Activated naive CD8-positive, alpha-beta T cell treated with anti-CD3 and anti-CD28 coated beads, Interleukin-2, amount 50 U/mL, for 24 hours (primary cell): ENCODE measurements around the gene RAB5B.

Experiments used
- ATAC-seq: fragments of 150-1000 bp; cut with Tn5 transposase; one replicate; pipeline ENCODE4 v1.10.0; 2021
- DNase-seq: peaks from one replicate; pipeline ENCODE4 v3.0.0; 2021
- H3K27ac Mint-ChIP-seq: one replicate; pipeline ENCODE4 v1.8.0; 2021; ENCODE audit warnings: mild to moderate bottlenecking, mixed read lengths
- H3K27me3 Mint-ChIP-seq: one replicate; pipeline ENCODE4 v1.8.0; 2021; ENCODE audit warnings: mixed read lengths
- H3K36me3 Mint-ChIP-seq: one replicate; pipeline ENCODE4 v1.8.0; 2021; ENCODE audit warnings: low read depth, mixed read lengths
- H3K4me1 Mint-ChIP-seq: one replicate; pipeline ENCODE4 v1.8.0; 2021; ENCODE audit warnings: mixed read lengths
- H3K4me3 Mint-ChIP-seq: one replicate; pipeline ENCODE4 v1.8.0; 2021; ENCODE audit warnings: mild to moderate bottlenecking, moderate library complexity, mixed read lengths
- H3K9me3 Mint-ChIP-seq: one replicate; pipeline ENCODE4 v1.8.0; 2021; ENCODE audit warnings: mixed read lengths

The RAB5B gene

GRCh38 chr12:55933799-55934742, 39.8 kb upstream of the RAB5B start:
- Mint-ChIP-seq H3K4me3 (peak overlapping the region; percentile 93), H3K36me3 (peaks cover 39% of the 10 kb centered on the region), H3K27me3 (no peaks in the 10 kb centered on the region), H3K27ac (peak overlapping the region; percentile 73), H3K4me1 (peaks cover 78% of the 10 kb centered on the region), H3K9me3 (no peaks in the 10 kb centered on the region)
- ATAC-seq (no peak), DNase-seq (no peak)

- peak overlapping the region; percentile 93 for H3K4me3 Mint-ChIP-seq
- peaks cover 41% of the 10 kb centered on the region for H3K36me3 Mint-ChIP-seq
- H3K27ac Mint-ChIP-seq, result peak overlapping the region; percentile 67
- peaks cover 78% of the 10 kb centered on the region for H3K4me1 Mint-ChIP-seq
- H3K9me3 Mint-ChIP-seq, result no peaks in the 10 kb centered on the region
- no peaks in the 10 kb centered on the region for H3K27me3 Mint-ChIP-seq
- ATAC-seq, result no peak
- no peak for DNase-seq
Observed at GRCh38 chr12:55934773-55935172, 39.1 kb upstream of the RAB5B start.

GRCh38 chr12:55935738-55936151, 38.1 kb upstream of the RAB5B start:
- no peaks in the 10 kb centered on the region for H3K27me3 Mint-ChIP-seq
- peaks cover 50% of the 10 kb centered on the region for H3K36me3 Mint-ChIP-seq
- ATAC-seq, result peak; percentile 21
- H3K27ac Mint-ChIP-seq, result peak overlapping the region; percentile 67
- H3K9me3 Mint-ChIP-seq, result no peaks in the 10 kb centered on the region
- DNase-seq, result peak; percentile 41
- peak overlapping the region; percentile 93 for H3K4me3 Mint-ChIP-seq
- H3K4me1 Mint-ChIP-seq, result peaks cover 78% of the 10 kb centered on the region

GRCh38 chr12:55937981-55938380, 35.9 kb upstream of the RAB5B start:
- peaks cover 59% of the 10 kb centered on the region for H3K36me3 Mint-ChIP-seq
- ATAC-seq, result no peak

GRCh38 chr12:55938826-55939501, 34.9 kb upstream of the RAB5B start:
- H3K4me1 Mint-ChIP-seq, result peaks cover 60% of the 10 kb centered on the region
- peaks cover 60% of the 10 kb centered on the region for H3K36me3 Mint-ChIP-seq
- no peaks in the 10 kb centered on the region for H3K9me3 Mint-ChIP-seq
- ATAC-seq (peak; percentile 55), DNase-seq (peak; percentile 23)
- peak overlapping the region; percentile 74 for H3K27ac Mint-ChIP-seq
- H3K27me3 Mint-ChIP-seq, result no peaks in the 10 kb centered on the region
- H3K4me3 Mint-ChIP-seq, result no peak overlapping the region

More at GRCh38 chr12:55937981-55938380, 35.9 kb upstream of the RAB5B start:
- DNase-seq, result no peak
- Mint-ChIP-seq H3K9me3 (no peaks in the 10 kb centered on the region), H3K27ac (peak overlapping the region; percentile 41), H3K27me3 (no peaks in the 10 kb centered on the region), H3K4me3 (no peak overlapping the region), H3K4me1 (peaks cover 70% of the 10 kb centered on the region)

- H3K4me1 Mint-ChIP-seq, result peaks cover 48% of the 10 kb centered on the region
Observed at GRCh38 chr12:55940065-55940732, 33.7 kb upstream of the RAB5B start.

GRCh38 chr12:55942055-55942454, 31.8 kb upstream of the RAB5B start:
- no peaks in the 10 kb centered on the region for H3K9me3 Mint-ChIP-seq
- ATAC-seq (no peak), DNase-seq (no peak)
- peaks cover 51% of the 10 kb centered on the region for H3K4me1 Mint-ChIP-seq
- no peak overlapping the region for H3K4me3 Mint-ChIP-seq
- no peaks in the 10 kb centered on the region for H3K27me3 Mint-ChIP-seq
- H3K27ac Mint-ChIP-seq, result peak overlapping the region; percentile 55
- peaks cover 75% of the 10 kb centered on the region for H3K36me3 Mint-ChIP-seq

More at GRCh38 chr12:55940065-55940732, 33.7 kb upstream of the RAB5B start:
- DNase-seq, result peak; percentile 82
- Mint-ChIP-seq H3K27ac (peak overlapping the region; percentile 49), H3K27me3 (no peaks in the 10 kb centered on the region), H3K9me3 (no peaks in the 10 kb centered on the region), H3K36me3 (peaks cover 68% of the 10 kb centered on the region), H3K4me3 (no peak overlapping the region)
- ATAC-seq, result peak; percentile 86

GRCh38 chr12:55942577-55943136, 31.2 kb upstream of the RAB5B start:
- Mint-ChIP-seq H3K27ac (peak overlapping the region; percentile 45), H3K4me3 (no peak overlapping the region), H3K4me1 (peaks cover 48% of the 10 kb centered on the region), H3K27me3 (no peaks in the 10 kb centered on the region), H3K36me3 (peaks cover 75% of the 10 kb centered on the region), H3K9me3 (no peaks in the 10 kb centered on the region)
- DNase-seq, result no peak
- ATAC-seq, result no peak

- H3K27me3 Mint-ChIP-seq, result no peaks in the 10 kb centered on the region
- no peaks in the 10 kb centered on the region for H3K9me3 Mint-ChIP-seq
- H3K4me3 Mint-ChIP-seq, result no peak overlapping the region
- peak overlapping the region; percentile 55 for H3K27ac Mint-ChIP-seq
- ATAC-seq (peak; percentile 49), DNase-seq (no peak)
- peaks cover 66% of the 10 kb centered on the region for H3K36me3 Mint-ChIP-seq
- peaks cover 19% of the 10 kb centered on the region for H3K4me1 Mint-ChIP-seq
Observed at GRCh38 chr12:55946553-55946952, 27.3 kb upstream of the RAB5B start.

GRCh38 chr12:55955344-55955743, 18.5 kb upstream of the RAB5B start:
- H3K4me1 Mint-ChIP-seq, result peaks cover 9% of the 10 kb centered on the region
- peaks cover 27% of the 10 kb centered on the region for H3K36me3 Mint-ChIP-seq
- no peaks in the 10 kb centered on the region for H3K9me3 Mint-ChIP-seq
- DNase-seq (no peak), ATAC-seq (peak; percentile 3)
- no peaks in the 10 kb centered on the region for H3K27me3 Mint-ChIP-seq
- no peak overlapping the region for H3K4me3 Mint-ChIP-seq
- peak overlapping the region; percentile 10 for H3K27ac Mint-ChIP-seq

GRCh38 chr12:55955800-55956508, 17.9 kb upstream of the RAB5B start:
- DNase-seq, result peak; percentile 57
- ATAC-seq, result peak; percentile 77
- H3K27me3 Mint-ChIP-seq, result no peaks in the 10 kb centered on the region
- no peaks in the 10 kb centered on the region for H3K9me3 Mint-ChIP-seq
- H3K4me1 Mint-ChIP-seq, result peaks cover 9% of the 10 kb centered on the region
- H3K4me3 Mint-ChIP-seq, result no peak overlapping the region
- peak overlapping the region; percentile 10 for H3K27ac Mint-ChIP-seq
- peaks cover 27% of the 10 kb centered on the region for H3K36me3 Mint-ChIP-seq

- no peaks in the 10 kb centered on the region for H3K27me3 Mint-ChIP-seq
- peaks cover 21% of the 10 kb centered on the region for H3K36me3 Mint-ChIP-seq
- DNase-seq (no peak), ATAC-seq (no peak)
- H3K4me3 Mint-ChIP-seq, result no peak overlapping the region
- H3K27ac Mint-ChIP-seq, result no peak overlapping the region
- peaks cover 9% of the 10 kb centered on the region for H3K4me1 Mint-ChIP-seq
- H3K9me3 Mint-ChIP-seq, result no peaks in the 10 kb centered on the region
Observed at GRCh38 chr12:55957106-55957859, 16.6 kb upstream of the RAB5B start.

- Mint-ChIP-seq H3K4me1 (peaks cover 27% of the 10 kb centered on the region), H3K27me3 (no peaks in the 10 kb centered on the region), H3K27ac (no peak overlapping the region), H3K4me3 (no peak overlapping the region), H3K36me3 (peaks cover 10% of the 10 kb centered on the region), H3K9me3 (no peaks in the 10 kb centered on the region)
- DNase-seq, result no peak
- ATAC-seq, result no peak
Observed at GRCh38 chr12:55963760-55964159, 10.1 kb upstream of the RAB5B start.
